LoVo (cell line): ENCODE measurements around the gene NUP188.

Experiments
- DNase-seq: peaks from one replicate; pipeline ENCODE4 v3.0.0-alpha.2; 2016; ENCODE audit warnings: low spot score

NUP188 gene

DNA sequence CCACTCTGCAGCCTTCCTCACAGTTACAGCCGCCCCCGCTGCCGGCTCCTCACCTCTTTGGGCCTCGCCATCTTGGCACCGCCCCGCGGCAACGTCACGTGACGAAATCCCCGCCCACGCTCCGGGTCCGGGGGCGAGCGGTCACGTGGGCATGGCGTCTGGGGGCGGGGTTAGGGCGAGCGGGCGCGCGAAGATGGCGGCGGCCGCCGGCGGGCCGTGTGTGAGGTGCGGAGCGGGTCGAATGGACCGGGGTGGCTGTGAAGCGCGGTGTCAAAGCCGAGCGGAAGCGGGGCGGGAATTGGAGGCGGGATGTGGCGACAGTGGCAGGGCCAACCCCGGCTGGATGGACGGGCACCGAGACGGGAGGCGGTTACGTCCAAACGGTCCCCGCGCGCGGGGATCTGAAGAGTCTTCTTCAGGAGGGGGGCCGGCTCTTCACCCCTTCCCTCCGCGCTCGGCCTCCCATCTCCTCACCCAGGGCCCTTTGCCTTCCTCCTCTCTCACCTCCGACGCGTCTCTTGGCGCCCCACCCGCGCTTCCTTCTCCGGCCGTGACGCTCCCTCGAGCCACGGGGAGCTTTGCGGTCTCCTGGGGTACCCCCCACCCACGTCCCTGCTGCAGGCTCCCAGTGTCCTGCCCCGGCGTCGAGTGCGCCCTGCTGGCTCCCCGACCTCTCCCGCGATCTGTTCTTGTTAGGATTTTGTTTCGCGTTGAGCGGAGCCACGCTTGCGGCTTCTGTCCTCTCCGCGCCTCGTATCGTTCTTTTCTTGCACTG, at the start of gene NUP188, which contains the start of gene DOLK:
NUP188 (plus strand) TSS at position 173 of the 775 bp plus-strand sequence; CDS start at position 194, 21 bp downstream.
DOLK (minus strand) TSS at position 77 of the 775 bp plus-strand sequence. CDS start 300 bp downstream, outside the sequence.
- DNase-seq, result peak; percentile 95

DNA sequence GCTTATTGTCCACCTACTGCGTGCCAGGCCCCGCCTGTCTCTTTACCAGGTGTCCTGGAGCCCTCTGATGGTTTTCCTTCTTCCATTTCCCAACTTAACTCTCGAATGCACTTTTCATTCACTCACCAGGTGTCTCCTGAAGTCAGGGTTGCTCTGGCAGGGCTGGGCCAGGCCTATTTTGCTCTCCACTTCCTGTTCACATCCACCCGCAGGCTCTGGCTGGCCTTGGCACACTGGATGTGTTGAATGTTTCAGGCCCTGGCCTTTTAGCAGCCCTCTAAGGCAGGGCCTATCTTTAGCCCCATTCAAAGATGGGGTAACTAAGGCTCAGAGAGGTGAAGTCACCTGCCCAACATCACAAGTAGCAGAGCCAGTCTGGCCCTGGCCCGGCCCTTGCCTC, 49.1 kb upstream of the NUP188 start:
- no peak for DNase-seq

DNA sequence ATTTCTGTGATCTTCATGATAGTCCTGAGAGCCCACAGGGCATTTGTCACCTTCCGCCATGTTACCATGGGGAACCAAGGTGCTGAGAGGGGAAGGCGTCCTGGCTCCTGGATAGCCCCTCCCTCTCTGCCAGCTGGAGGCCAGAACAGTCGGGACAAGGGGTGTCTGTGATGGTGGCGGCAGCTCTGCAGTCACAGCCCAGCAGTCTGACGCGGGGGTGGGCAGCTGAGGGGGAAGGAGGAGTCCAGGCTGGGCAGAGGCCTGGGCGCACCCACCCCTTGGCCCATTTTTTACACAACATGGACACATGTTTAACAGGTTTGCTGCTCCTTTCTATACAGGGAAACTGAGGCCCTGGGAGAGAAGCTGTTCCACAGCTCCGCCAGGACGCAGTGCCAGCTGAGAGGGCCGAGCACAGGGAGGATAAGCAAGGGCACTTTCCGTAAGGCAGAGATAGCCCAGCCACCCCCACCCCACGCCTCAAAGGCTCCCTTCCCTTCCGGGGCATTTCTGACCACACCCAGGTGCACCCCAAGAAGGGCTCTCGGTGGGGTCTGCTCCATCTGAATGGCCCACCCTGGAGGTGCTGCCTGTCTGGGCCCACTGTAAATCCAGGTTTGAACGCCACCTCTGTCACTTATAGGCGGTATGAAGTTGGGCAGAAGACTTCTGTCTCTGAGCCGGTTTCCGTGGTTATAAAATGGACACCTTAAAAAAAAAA, 48.5 kb upstream of the NUP188 start:
- DNase-seq, result no peak

DNA sequence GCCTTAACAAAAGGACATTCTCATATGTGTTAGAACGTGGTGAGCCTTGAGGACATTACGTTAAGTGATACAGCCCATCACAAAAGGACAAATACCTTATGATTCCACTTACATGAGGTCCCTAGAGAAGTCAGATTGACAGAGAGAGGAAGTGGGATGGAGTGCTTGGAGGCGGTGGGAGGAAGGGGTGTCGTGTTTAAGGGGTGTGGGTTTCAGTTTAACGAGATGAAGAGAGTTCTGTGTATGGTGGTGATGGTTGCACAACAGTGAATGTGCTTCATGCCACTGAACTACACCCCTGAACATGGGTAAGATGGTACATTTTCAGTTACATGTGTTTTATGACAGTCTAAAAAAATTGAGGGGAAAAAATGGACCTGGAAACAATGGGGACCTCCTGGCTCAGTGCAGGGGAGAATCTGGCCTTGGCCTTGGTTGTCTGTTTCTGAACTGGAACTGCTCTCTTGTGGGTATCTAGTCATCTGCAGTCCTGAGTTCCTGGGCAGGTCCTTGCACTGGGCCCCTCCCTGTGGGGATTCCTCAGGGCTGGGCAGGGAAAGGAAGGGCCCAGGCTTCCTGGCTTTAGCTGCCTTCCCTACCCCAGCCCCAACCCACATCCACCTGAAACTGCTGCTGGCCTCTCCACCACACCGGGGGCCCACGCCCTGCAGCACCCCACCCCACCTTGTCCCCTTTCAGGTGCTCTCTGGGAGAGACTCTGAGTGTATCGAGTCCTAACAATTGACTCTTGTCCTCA, 47.8 kb upstream of the NUP188 start:
- no peak for DNase-seq

DNA sequence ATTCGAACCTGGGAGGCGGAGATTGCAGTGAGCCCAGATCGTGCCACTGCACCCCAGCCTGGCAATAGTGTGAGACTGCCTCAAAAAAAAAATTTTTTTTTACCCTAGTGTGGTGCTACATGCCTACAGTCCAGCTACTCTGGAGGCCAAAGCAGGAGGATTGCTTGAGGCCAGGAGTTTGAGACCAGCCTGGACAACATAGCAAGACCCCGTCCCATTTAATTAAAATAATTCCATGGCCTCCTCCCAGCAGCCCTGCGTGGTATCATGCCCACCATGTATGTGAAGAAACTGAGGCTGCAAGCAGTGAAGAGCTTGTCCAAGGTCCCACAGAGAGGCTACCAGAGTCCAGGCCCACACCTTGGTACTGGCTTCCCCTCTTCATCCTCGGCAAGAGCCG, 46.1 kb upstream of the NUP188 start:
- no peak for DNase-seq

GRCh38 chr9:128901822-128902221, 45.7 kb upstream of the NUP188 start:
- DNase-seq, result no peak

- peak; percentile 41 for DNase-seq
Measured at GRCh38 chr9:128902351-128903078, 45.0 kb upstream of the NUP188 start.

GRCh38 chr9:128903079-128903461, 44.4 kb upstream of the NUP188 start:
- no peak for DNase-seq

DNA sequence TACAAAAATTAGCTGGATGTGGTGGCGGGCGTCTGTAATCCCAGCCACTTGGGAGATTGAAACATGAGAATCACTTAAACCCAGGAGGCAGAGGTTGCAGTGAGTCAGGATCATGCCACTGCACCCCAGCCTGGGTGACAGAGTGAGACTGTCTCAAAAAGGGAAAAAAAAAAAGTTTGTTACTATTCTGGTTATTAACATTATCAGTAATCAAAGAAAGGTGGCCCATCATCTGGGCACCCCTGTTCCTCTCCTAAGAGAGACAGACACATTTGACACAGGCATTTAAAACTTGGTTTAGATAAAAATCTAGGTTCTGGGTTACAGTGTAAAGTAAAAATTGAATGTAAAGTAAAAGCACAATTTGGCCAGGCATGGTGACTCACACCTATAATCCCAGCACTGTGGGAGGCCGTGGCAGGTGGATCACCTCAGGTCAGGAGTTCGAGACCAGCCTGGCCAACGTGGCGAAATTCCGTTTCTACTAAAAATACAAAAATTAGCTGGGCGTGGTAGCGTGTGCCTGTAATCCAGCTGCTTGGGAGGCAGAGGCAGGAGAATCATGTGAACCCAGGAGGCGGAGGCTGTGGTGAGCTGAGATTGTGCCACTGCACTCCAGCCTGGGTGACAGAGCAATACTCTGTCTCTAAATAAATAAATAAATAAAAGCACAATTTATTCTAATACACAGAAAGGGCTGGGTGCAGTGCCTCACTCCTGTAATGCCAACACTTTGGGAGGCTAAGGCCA, 43.5 kb upstream of the NUP188 start:
- DNase-seq, result no peak

DNA sequence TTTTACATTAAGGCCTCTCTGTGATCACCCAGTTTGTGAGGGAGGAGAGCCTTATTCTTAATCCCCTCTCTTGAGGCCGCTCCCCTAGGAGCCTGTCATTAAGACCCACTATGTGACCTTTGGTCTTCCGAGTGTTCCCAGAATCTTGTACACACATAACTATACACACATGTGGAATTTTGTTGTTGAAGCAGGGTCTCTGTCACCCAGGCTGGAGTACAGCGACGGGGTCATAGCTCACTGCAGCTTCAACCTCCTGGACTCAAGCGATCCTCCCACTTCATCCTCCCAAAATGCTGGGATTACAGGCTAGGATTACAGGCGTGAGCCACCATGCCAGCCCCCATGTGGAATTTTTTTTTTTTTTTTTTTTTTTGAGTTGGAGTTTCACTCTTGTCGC, 41.5 kb upstream of the NUP188 start:
- DNase-seq, result no peak

GRCh38 chr9:128906741-128907140, 40.8 kb upstream of the NUP188 start:
- no peak for DNase-seq

- DNase-seq, result no peak
Measured at GRCh38 chr9:128908372-128908771, 39.1 kb upstream of the NUP188 start.

DNA sequence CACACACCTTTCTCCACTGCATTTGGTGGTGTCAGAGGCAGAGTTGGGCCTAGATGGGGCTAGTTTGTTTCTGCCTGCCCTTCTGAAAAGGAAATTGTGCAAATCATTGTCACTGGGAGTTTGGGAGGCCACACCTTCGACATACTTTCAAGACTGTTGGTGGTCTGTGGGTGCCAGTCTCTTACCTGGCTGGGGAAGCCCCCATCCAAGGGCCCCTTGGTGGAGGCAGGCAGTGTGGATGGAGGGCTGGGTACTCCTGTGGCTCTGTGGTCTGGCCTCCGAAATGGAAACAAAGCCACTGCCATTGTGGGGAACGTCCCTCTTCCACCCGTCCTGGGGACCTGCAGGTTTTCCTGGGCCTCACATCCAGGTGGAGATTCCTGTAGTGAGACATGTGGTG, 37.6 kb upstream of the NUP188 start:
- no peak for DNase-seq

DNA sequence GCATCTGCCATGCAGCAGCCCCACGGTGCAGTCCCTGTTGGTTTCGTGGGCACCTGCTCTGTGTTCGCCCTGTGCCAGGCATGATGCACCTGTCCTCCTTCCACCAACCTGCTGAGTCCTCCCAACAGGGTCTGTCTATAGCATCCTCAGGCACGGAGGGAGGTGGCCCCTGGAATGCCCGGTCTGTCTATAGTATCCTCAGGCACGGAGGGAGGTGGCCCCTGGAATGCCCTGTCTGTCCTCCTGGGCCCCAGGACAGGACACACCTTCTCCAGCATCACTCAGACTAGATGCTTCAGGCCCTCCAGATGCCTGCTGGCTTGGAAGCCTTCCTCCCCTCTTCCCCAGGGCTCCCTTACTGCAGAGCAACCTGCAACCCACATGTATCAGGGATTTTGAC, 36.6 kb upstream of the NUP188 start:
- no peak for DNase-seq

DNA sequence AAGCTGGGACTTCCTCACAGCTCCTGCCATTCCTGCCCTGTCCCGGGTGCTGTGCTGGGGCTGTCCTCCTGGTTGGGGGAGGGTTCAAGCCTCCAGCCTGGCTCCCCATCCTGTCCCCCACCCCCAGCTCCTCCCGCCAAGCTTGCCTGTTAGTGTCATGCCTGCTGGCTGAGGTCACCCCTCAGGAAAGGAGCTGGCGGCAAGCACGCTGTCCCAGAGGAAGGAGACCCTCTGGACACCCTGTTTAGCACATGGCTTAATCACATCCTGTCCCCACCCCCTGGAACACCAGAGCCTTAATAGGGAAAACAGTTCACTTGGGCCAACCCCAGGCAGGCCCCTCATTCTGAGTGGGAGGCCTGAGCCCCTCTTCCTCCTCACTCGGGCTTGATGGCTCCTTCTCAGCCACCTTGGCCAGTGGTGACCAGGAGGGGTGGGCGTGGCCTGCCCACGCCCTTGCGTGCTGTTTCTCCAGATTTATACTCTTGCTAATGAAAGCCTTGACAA, 35.9 kb upstream of the NUP188 start:
- DNase-seq, result no peak

DNA sequence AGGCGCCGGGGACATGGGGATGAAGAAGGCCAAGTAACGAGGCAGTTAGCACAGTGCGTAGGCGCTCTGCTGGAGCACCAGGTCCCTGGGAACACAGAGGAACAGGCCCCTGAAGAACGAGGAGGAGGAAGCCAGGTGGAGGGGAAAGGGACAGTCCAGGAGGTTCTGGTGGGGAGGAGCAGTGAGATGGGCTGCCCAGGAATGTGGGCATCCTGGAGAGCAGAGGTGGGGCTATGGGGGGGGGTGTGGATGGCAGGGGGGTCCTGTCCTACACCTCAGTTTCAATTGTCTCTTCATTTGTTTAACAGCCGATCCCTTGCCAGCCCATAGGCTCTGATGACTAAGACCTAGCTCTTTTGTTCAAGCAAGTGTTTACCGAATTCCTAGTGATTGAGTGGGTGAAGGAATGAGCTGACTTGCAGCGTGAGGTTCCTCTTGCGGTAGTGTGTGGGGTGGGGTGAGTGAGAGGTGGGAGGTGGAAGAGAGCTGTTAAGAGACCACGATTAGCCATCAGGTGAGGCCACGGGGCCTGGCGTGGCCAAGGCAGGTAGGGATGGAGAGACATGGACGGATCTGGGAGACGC, 35.1 kb upstream of the NUP188 start:
- no peak for DNase-seq

- DNase-seq, result no peak
Measured at GRCh38 chr9:128913048-128913900, 34.2 kb upstream of the NUP188 start.

DNA sequence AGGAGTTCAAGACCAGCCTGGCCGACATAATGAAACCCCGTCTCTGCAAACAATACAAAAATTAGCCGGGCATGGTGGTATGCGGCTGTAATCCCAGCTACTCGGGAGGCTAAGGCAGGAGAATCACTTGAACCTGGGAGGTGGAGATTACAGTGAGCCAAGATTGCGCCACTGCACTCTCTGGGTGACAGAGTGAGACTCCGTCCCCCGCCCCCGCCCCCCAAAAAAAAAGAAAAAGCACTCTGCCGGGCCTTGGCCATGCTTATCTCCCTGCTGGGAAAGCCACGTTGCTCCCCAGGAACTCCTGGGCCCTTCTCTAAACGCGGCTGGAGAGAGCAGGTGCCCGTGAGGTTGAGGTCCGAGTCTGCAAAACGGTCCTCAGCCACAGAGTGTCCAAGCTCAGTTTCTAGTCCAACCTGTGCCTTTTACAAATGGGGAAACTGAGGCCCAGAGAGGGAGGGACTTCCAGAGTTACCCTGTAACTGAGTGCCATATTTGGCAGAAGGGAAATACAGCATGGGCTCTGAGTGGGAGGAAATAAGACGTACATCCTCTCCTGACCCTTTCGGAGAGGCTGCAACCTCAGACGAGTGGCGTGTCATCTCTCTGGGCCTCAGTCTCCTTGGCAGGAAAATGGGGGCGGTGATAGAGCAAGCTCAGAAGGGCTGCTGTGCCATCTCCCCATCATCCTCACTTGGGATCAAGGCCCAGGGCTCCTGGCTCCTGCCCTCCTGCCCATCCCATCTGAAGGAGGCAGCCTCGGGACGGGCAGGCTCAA, 33.3 kb upstream of the NUP188 start:
- DNase-seq, result no peak

GRCh38 chr9:128916204-128916603, 31.3 kb upstream of the NUP188 start:
- DNase-seq, result no peak
